SK-N-SH (cell line): Measurements from ENCODE around the gene SLC26A2. TPM values are rescaled to one million over a fixed set of nuclear protein-coding genes. Genes with fewer than 3 reads are reported as not detected.

Source experiments
- CTCF ChIA-PET: fragments of 300-600, 350-600 bp; formaldehyde crosslinking; extraction: SDS; loops from one replicate; lab custom pipeline; 2021; lab: Yijun Ruan, JAX
- POLR2A ChIA-PET: fragments of 350-600 bp; sonication (Branson Sonifier 250); formaldehyde crosslinking; extraction: SDS; loops from one replicate; lab custom pipeline; 2020; ENCODE audit warnings: antibody characterized with exemption, inconsistent platforms; lab: Yijun Ruan, JAX
- DNase-seq: peaks from one replicate; pipeline ENCODE4 v3.0.0; 2012
- H2AFZ ChIP-seq: fragments of 200-600 bp; sonication (generic); 2 replicates; pipeline ENCODE4 v1.8.1; 2016; ENCODE audit warnings: antibody characterized with exemption, mild to moderate bottlenecking, low read depth
- H3F3A ChIP-seq: fragments of 200-600 bp; sonication (generic); replicated peaks from 2 replicates; pipeline ENCODE3; 2016; ENCODE audit warnings: antibody characterized with exemption, mild to moderate bottlenecking; ENCODE audit not compliant: insufficient read depth
- H3K27ac ChIP-seq, 2 experiments: fragments of 200-500 bp in 1 of 2; fragments of 200-600 bp in 1 of 2; sonication (Bioruptor generic) in 1 of 2; sonication (generic), shearing (Covaris generic) in 1 of 2; 2 replicates each; pipeline versions ENCODE4 v1.5.1 to v1.6.1; 2014 to 2016; ENCODE audit warnings: low read depth in 2 of 2, inconsistent platforms in 1 of 2, low read length in 1 of 2, mild to moderate bottlenecking in 1 of 2, mixed read lengths in 1 of 2
- H3K27me3 ChIP-seq: fragments of 200-600 bp; sonication (generic), shearing (Covaris generic); 2 replicates; pipeline ENCODE4 v1.6.1; 2016; ENCODE audit warnings: mixed run types; ENCODE audit not compliant: insufficient read depth
- H3K36me3 ChIP-seq, 2 experiments: fragments of 200-500 bp in 1 of 2; fragments of 200-600 bp in 1 of 2; sonication (Bioruptor generic) in 1 of 2; sonication (generic) in 1 of 2; replicated peaks in 1 of 2; 2 replicates each; pipeline versions ENCODE3 to v1.5.1; 2014 to 2016; ENCODE audit warnings: low read length in 1 of 2, mild to moderate bottlenecking in 1 of 2; ENCODE audit not compliant: insufficient read depth in 2 of 2, control insufficient read depth in 1 of 2
- H3K4me1 ChIP-seq, 2 experiments: fragments of 200-500 bp in 1 of 2; fragments of 200-600 bp in 1 of 2; sonication (Bioruptor generic) in 1 of 2; sonication (generic), shearing (Covaris generic) in 1 of 2; 2 replicates each; pipeline versions ENCODE4 v1.5.1 to v1.6.1; 2014 to 2016; ENCODE audit warnings: low read depth in 1 of 2, low read length in 1 of 2, mixed run types in 1 of 2; ENCODE audit not compliant: insufficient read depth in 2 of 2, control insufficient read depth in 1 of 2
- H3K4me2 ChIP-seq: fragments of 200-600 bp; sonication (generic), shearing (Covaris generic); 2 replicates; pipeline ENCODE4 v1.6.1; 2017; ENCODE audit warnings: mixed run types
- H3K4me3 ChIP-seq, 2 experiments: fragments of 200-500 bp in 1 of 2; fragments of 200-600 bp in 1 of 2; sonication (Bioruptor generic) in 1 of 2; sonication (generic), shearing (Covaris generic) in 1 of 2; 2 replicates each; pipeline versions ENCODE4 v1.5.1 to v1.8.1; 2014 to 2016; ENCODE audit warnings: low read depth in 2 of 2, inconsistent platforms in 1 of 2, low read length in 1 of 2, mild to moderate bottlenecking in 1 of 2, mixed read lengths in 1 of 2, moderate library complexity in 1 of 2
- H3K79me2 ChIP-seq: fragments of 200-600 bp; sonication (generic); 2 replicates; pipeline ENCODE4 v1.8.1; 2017; ENCODE audit warnings: mild to moderate bottlenecking; ENCODE audit not compliant: insufficient read depth
- H3K9ac ChIP-seq: fragments of 200-600 bp; sonication (generic); 2 replicates; pipeline ENCODE4 v1.6.1; 2017; ENCODE audit warnings: mixed run types
- H3K9me2 ChIP-seq: fragments of 200-600 bp; sonication (generic); 2 replicates; pipeline ENCODE4 v1.6.1; 2017; ENCODE audit warnings: mixed run types
- H3K9me3 ChIP-seq: fragments of 200-600 bp; sonication (generic); 2 replicates; pipeline ENCODE4 v1.6.1; 2017; ENCODE audit warnings: mixed run types, mild to moderate bottlenecking, moderate library complexity
- H4K20me1 ChIP-seq: fragments of 200-600 bp; sonication (generic); 2 replicates; pipeline ENCODE4 v1.6.1; 2017; ENCODE audit warnings: mild to moderate bottlenecking, mixed run types; ENCODE audit not compliant: insufficient read depth
- CHD2 ChIP-seq: fragments of 150-350 bp; IDR thresholded peaks from 2 replicates; pipeline ENCODE4 v1.6.1; 2018; ENCODE audit warnings: low read length; ENCODE audit not compliant: partially characterized antibody
- EZH2phosphoT487 ChIP-seq: fragments of 200-600 bp; sonication (generic); IDR thresholded peaks from 2 replicates; pipeline ENCODE4 v1.6.1; 2017; ENCODE audit warnings: low read depth, mixed run types, mild to moderate bottlenecking, antibody characterized with exemption, moderate library complexity, borderline replicate concordance
- FOXJ3 ChIP-seq: sonication (generic); formaldehyde crosslinking; IDR thresholded peaks from 2 replicates; pipeline ENCODE4 v1.5.1; 2020; ENCODE audit warnings: mild to moderate bottlenecking, missing genetic modification reagents
- IRF3 ChIP-seq: fragments of 150-350 bp; IDR thresholded peaks from 2 replicates; pipeline ENCODE4 v1.6.1; 2016; ENCODE audit warnings: mild to moderate bottlenecking, low read depth, low read length
- NFIC ChIP-seq: IDR thresholded peaks from 2 replicates; pipeline ENCODE4 v1.4.0; 2012; ENCODE audit warnings: borderline replicate concordance
- POLR2AphosphoS5 ChIP-seq: IDR thresholded peaks from 2 replicates; pipeline ENCODE4 v1.6.1; 2012; ENCODE audit warnings: low read depth, low read length
- REST ChIP-seq: IDR thresholded peaks from 2 replicates; pipeline ENCODE4 v1.6.1; 2012; ENCODE audit warnings: mild to moderate bottlenecking, low read depth, low read length, moderate library complexity
- RXRA ChIP-seq: IDR thresholded peaks from 2 replicates; pipeline ENCODE4 v1.4.0; 2012; ENCODE audit warnings: low read depth, mild to moderate bottlenecking, borderline replicate concordance
- SIN3A ChIP-seq: IDR thresholded peaks from 2 replicates; pipeline ENCODE4 v1.6.1; 2012; ENCODE audit warnings: low read depth, mild to moderate bottlenecking, low read length, moderate library complexity, borderline replicate concordance
- SMC3 ChIP-seq: IDR thresholded peaks from 2 replicates; pipeline ENCODE4 v1.6.1; 2012; ENCODE audit warnings: low read depth, low read length, improper control_type of control experiment
- TEAD4 ChIP-seq: IDR thresholded peaks from 2 replicates; pipeline ENCODE4 v1.4.0; 2012; ENCODE audit warnings: mild to moderate bottlenecking, borderline replicate concordance; ENCODE audit not compliant: insufficient read depth
- YY1 ChIP-seq: IDR thresholded peaks from 2 replicates; pipeline ENCODE4 v1.4.0; 2012; ENCODE audit warnings: low read depth, mild to moderate bottlenecking
- WGBS: methylation state at CpG from one replicate; pipeline ENCODE4 v1.1.6; 2017; ENCODE audit warnings: low lambda C conversion rate; 5-methylcytosine and 5-hydroxymethylcytosine counted together
- polyA plus RNA-seq, 3 experiments: library from polyadenylated mRNA; depleted of rRNA; stranded (reverse); fragments of >200 nt; gene quantifications; 2 replicates each; pipeline ENCODE4 v1.2.3, GENCODE V29; 2012
- TF ChIP-seq, protein P1 (sequence below): fragments of 150-350 bp; IDR thresholded peaks from 2 replicates; pipeline ENCODE4 v1.6.1; 2017; ENCODE audit warnings: antibody characterized with exemption, low read length, low read depth, borderline replicate concordance
- TF ChIP-seq, protein P2 (sequence below): IDR thresholded peaks from 2 replicates; pipeline ENCODE4 v1.4.0; 2012; ENCODE audit warnings: low read depth, borderline replicate concordance

Gene SLC26A2
- polyA plus RNA-seq, 1 of the 3 experiments (the other 2 are of a cell fraction): 1.3 TPM

GRCh38 chr5:149995385-149996204 is 35.0 kb downstream of the SLC26A2 start (continued):
- TF ChIP-seq, protein P1, sequence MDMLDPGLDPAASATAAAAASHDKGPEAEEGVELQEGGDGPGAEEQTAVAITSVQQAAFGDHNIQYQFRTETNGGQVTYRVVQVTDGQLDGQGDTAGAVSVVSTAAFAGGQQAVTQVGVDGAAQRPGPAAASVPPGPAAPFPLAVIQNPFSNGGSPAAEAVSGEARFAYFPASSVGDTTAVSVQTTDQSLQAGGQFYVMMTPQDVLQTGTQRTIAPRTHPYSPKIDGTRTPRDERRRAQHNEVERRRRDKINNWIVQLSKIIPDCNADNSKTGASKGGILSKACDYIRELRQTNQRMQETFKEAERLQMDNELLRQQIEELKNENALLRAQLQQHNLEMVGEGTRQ: no peak
- TF ChIP-seq IRF3: no peak
- no peak for TF ChIP-seq TEAD4
- no peak for TF ChIP-seq YY1
- TF ChIP-seq, protein P2, sequence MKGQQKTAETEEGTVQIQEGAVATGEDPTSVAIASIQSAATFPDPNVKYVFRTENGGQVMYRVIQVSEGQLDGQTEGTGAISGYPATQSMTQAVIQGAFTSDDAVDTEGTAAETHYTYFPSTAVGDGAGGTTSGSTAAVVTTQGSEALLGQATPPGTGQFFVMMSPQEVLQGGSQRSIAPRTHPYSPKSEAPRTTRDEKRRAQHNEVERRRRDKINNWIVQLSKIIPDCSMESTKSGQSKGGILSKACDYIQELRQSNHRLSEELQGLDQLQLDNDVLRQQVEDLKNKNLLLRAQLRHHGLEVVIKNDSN: no peak

- Histone ChIP-seq H4K20me1 (no peaks in the 10 kb centered on the region), H2AFZ (no peak overlapping the region), H3K27me3 (no peaks in the 10 kb centered on the region), H3K36me3 (peaks cover 5 to 23% of the 10 kb centered on the region in 2 experiments), H3K79me2 (peaks cover 19% of the 10 kb centered on the region), H3K4me3 (no peak overlapping the region), H3K4me1 (peaks cover 13 to 20% of the 10 kb centered on the region in 2 experiments; a peak in 2 of 4 replicates), H3K9ac (no peak overlapping the region), H3K9me3 (no peaks in the 10 kb centered on the region), H3K27ac (0 out of 4 replicates have a peak overlapping the region, but pooled peaks of 1 of the 2 experiments have one; percentile 25), H3K4me2 (no peak overlapping the region), H3K9me2 (no peaks in the 10 kb centered on the region), H3F3A (peaks cover 24% of the 10 kb centered on the region)
- TF ChIP-seq NFIC (no peak), CHD2 (no peak), RXRA (no peak)
- no peak for DNase-seq
- POLR2A ChIA-PET: no interaction called here
- CTCF ChIA-PET: interaction anchor here (1.3 to 8.8 kb wide), 5 partner anchors 37 to 354 kb away, joined by 5 to 506 read pairs (median 6); no protein-coding TSS in a partner anchor
- 90% methylated on average over 6 of the region's 6 CpGs for WGBS
Observed at GRCh38 chr5:149996205-149996890, 35.8 kb downstream of the SLC26A2 start.

DNA sequence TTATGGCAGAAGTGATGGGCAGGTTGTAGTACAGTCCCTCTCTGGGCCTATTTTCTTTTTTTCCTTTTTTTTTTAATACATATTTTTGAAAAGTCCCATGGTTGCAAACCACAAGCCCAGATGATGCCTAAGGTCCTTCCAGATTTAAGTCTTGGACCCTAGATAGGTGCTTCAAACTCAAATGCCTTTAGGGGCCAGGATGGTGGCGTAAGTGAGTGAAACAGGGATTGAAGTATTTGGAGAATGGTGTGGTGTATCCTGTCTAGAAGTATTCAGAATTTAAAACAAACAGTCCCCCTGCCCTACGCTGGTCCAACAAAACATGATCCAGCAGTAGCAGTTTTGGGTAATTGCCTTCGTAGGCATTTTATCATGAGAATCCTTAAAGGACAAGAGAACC is 37.7 kb downstream of the SLC26A2 start:
- Histone ChIP-seq H3K9me2 (no peaks in the 10 kb centered on the region), H3K27me3 (no peaks in the 10 kb centered on the region), H3K9me3 (no peaks in the 10 kb centered on the region), H3K4me3 (no peak overlapping the region), H3K79me2 (peaks cover 38% of the 10 kb centered on the region), H2AFZ (no peak overlapping the region), H3K36me3 (peaks cover 5 to 23% of the 10 kb centered on the region in 2 experiments), H4K20me1 (peaks cover 11% of the 10 kb centered on the region), H3K9ac (no peak overlapping the region), H3F3A (peaks cover 21% of the 10 kb centered on the region), H3K27ac (no peak overlapping the region), H3K4me1 (peaks cover 20 to 33% of the 10 kb centered on the region in 2 experiments; a peak in 3 of 4 replicates), H3K4me2 (no peak overlapping the region)
- 98% methylated on average over 3 of the region's 3 CpGs for WGBS
- TF ChIP-seq FOXJ3 (CRISPR knock-in tag) (no peak), SIN3A (no peak), EZH2phosphoT487 (no peak), RXRA (no peak), POLR2AphosphoS5 (no peak), SMC3 (no peak), REST (no peak)
- CTCF ChIA-PET: interaction anchor here (3.3 to 8.8 kb wide), 3 partner anchors 160 to 166 kb away, joined by 16 to 506 read pairs (median 19); no protein-coding TSS in a partner anchor
- POLR2A ChIA-PET: no interaction called here
- DNase-seq: no peak
